ENCODE results near the gene NOL4L.

The NOL4L gene

DNA sequence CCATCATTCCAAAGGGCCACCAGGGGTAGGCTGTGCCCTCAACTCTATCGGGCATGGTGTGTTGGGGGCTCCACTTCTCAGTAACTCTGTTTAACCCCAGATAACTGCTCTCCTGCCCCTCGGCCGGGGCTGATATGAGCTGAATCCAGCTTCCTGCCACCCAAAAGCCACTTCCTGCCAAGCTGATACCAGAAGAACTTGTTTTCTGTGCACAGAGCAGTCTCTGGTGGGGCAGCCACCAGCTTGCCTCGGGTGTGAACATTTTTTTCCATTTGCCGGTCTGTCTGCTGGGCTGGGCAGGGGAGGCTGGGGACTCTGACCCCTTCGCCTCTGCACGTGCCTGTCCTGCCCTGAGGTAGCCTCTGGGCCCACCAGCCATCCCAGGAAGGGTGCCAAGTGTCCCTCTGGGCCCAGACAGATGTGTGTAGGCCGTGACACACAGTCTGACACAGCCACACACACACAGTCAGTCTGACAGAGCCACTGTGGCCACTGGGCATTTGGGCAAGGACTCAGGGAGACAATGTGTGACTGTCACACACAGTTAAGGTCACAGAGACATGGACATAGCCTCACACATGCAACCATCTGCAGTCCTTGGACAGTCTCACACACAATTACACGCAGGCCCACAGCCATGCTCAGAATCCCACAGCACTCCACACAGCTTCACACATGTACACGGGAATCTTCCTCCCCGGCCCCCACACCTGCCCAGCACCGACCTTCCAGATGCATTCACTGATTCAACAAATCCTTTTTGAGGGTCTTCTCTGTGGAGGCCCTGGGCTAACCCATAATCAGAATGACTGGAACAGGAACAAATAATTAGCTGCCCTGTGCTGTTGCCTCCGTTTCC lies 45.1 kb downstream of the NOL4L start:
- DNase-seq (ENCODE audit: low spot score in 2 of 2) (peak; percentile 52 to 82), ATAC-seq (peak; percentile 73)
- Mint-ChIP-seq H3K27ac (peak overlapping the region; percentile 99), H3K4me3 (peak overlapping the region; percentile 99), H3K9me3 (no peaks in the 10 kb centered on the region), H3K4me1 (peaks cover 74% of the 10 kb centered on the region), H3K36me3 (peaks cover 35% of the 10 kb centered on the region)

- Mint-ChIP-seq H3K9me3 (no peaks in the 10 kb centered on the region), H3K4me1 (peaks cover 80% of the 10 kb centered on the region), H3K36me3 (peaks cover 40% of the 10 kb centered on the region), H3K27ac (peak overlapping the region; percentile 99), H3K4me3 (peak overlapping the region; percentile 99)
- DNase-seq (ENCODE audit: low spot score in 2 of 2) (peak in 1 of 2 donors; percentile 62), ATAC-seq (no peak)
Observed at GRCh38 chr20:32539026-32539816, 45.9 kb downstream of the NOL4L start.

DNA sequence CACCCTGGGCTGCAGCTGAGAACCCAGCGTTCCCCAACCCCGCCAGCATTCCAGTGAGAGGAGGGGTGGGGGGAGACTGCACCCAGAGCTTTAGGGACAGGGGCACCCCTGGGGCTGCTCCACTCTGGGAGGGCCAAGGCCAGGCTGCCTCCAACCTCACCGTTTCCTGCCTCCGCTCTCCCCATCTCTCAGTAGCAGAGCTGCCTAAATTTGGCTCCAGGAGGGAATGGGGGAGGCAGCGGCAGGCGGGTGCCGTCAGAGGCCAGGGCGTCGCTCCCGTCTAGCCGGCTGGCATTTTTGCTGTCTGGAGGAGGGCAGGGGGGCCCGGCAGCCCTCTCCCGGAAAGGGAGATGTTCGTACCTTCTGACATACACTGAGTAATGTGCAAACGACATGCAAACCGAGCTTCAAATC lies 46.6 kb downstream of the NOL4L start:
- DNase-seq (ENCODE audit: low spot score in 2 of 2), result peak in 1 of 2 donors; percentile 66
- Mint-ChIP-seq H3K36me3 (peaks cover 40% of the 10 kb centered on the region), H3K27ac (peak overlapping the region; percentile 99), H3K4me3 (peak overlapping the region; percentile 99), H3K4me1 (peaks cover 77% of the 10 kb centered on the region), H3K9me3 (no peaks in the 10 kb centered on the region)
- no peak for ATAC-seq

- no peaks in the 10 kb centered on the region for H3K9me3 Mint-ChIP-seq
- peaks cover 40% of the 10 kb centered on the region for H3K36me3 Mint-ChIP-seq
Observed at GRCh38 chr20:32537657-32538525, 47.2 kb downstream of the NOL4L start.

DNA sequence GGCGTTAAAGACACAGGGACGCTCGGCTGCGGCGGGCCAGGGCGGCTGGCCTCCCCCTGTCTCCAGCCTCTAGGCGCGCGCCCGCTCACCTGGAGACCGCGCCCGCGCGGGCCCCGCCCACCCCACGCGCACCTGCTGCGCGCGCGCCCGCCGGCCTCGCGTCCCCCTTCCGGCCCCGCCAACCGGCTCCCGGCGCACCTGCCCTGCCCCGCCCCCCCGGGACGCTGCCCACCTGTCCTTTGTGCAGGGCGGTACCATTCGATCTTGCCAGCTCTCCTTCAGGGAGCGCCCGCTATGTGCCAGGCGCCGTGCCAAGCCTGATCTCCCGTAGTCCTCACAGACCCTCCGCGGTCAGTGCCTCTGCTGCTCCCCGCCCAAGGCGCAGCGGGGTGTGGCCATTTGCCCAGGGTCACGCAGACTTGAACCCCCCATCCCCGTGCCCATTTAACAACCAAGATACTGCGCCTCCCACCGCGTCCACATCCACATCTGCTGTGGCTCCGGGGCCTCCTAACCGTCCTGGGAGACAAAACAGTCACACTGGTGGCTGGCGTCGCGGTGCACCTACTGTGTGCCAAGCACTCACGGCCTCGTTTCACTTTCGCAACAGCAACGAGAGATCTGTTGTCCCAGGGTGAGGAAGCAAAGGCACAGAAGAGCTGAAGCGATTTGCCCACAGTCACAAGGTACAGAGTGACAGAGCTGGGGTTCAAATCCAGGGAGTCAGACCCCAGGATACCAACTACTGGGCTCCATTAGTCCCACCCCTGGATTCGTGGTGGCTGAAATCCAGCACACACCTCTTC lies 48.1 kb downstream of the NOL4L start:
- ATAC-seq, result peak; percentile 2

More at GRCh38 chr20:32537657-32538525, 47.2 kb downstream of the NOL4L start:
- DNase-seq (ENCODE audit: low spot score in 2 of 2) (no peak), ATAC-seq (no peak)
- peak overlapping the region; percentile 99 for H3K27ac Mint-ChIP-seq
- peaks cover 73% of the 10 kb centered on the region for H3K4me1 Mint-ChIP-seq
- H3K4me3 Mint-ChIP-seq, result peak overlapping the region; percentile 99

GRCh38 chr20:32535953-32536823 lies 48.9 kb downstream of the NOL4L start:
- ATAC-seq (peak; percentile 60), DNase-seq (ENCODE audit: low spot score in 2 of 2) (peak; percentile 48 to 82)
- H3K4me1 Mint-ChIP-seq, result peaks cover 66% of the 10 kb centered on the region
- peaks cover 40% of the 10 kb centered on the region for H3K36me3 Mint-ChIP-seq
- peak overlapping the region; percentile 99 for H3K4me3 Mint-ChIP-seq
- no peaks in the 10 kb centered on the region for H3K9me3 Mint-ChIP-seq
- peak overlapping the region; percentile 90 for H3K27ac Mint-ChIP-seq

More for the DNA sequence above, 48.1 kb downstream of the NOL4L start:
- H3K4me1 Mint-ChIP-seq, result peaks cover 66% of the 10 kb centered on the region
- peak in 1 of 2 donors; percentile 74 for DNase-seq (ENCODE audit: low spot score in 2 of 2)
- H3K4me3 Mint-ChIP-seq, result peak overlapping the region; percentile 99
- peaks cover 40% of the 10 kb centered on the region for H3K36me3 Mint-ChIP-seq
- H3K9me3 Mint-ChIP-seq, result no peaks in the 10 kb centered on the region
- peak overlapping the region; percentile 99 for H3K27ac Mint-ChIP-seq

DNA sequence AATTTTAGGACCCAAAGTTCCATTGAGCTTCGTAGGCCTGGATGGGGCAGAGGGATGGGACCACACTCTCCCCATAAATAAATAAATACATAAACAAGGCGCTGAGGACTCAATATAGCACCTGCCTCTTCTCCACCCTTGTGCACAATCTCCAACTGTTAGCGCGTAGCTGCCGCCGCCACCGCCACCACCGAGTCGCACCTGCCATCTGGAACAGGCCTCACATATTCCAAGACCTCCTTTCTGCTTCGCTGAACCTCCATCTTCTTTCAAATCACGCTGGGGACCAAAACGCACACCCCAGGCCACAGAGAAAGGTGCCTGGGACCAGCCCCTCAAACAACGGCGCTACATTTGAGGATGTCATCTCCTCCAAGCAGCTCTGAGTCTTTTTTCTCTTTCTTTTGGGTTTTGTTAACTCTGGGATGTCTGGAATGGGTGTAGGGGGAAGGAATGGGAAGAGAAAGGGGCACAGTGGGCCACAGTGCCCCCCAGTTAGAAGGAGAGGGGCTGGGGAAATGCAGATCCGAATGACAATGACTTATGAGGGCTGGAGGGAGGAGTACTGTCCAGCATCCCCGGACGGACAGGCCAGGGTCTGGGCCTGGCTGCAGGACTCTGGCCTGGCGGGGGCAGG lies 49.7 kb downstream of the NOL4L start:
- H3K4me3 Mint-ChIP-seq, result peak overlapping the region; percentile 99
- peaks cover 59% of the 10 kb centered on the region for H3K4me1 Mint-ChIP-seq
- H3K36me3 Mint-ChIP-seq, result peaks cover 34% of the 10 kb centered on the region
- H3K27ac Mint-ChIP-seq, result peak overlapping the region; percentile 90
- H3K9me3 Mint-ChIP-seq, result no peaks in the 10 kb centered on the region
- DNase-seq (ENCODE audit: low spot score in 2 of 2), result peak in 1 of 2 donors; percentile 56
- no peak for ATAC-seq

- ATAC-seq (peak; percentile 53), DNase-seq (ENCODE audit: low spot score in 2 of 2) (no peak)
- H3K9me3 Mint-ChIP-seq, result no peaks in the 10 kb centered on the region
- H3K4me3 Mint-ChIP-seq, result peak overlapping the region; percentile 99
- peaks cover 56% of the 10 kb centered on the region for H3K4me1 Mint-ChIP-seq
- peaks cover 29% of the 10 kb centered on the region for H3K36me3 Mint-ChIP-seq
- H3K27ac Mint-ChIP-seq, result peak overlapping the region; percentile 90
Observed at GRCh38 chr20:32534661-32535240, 50.4 kb downstream of the NOL4L start.

DNA sequence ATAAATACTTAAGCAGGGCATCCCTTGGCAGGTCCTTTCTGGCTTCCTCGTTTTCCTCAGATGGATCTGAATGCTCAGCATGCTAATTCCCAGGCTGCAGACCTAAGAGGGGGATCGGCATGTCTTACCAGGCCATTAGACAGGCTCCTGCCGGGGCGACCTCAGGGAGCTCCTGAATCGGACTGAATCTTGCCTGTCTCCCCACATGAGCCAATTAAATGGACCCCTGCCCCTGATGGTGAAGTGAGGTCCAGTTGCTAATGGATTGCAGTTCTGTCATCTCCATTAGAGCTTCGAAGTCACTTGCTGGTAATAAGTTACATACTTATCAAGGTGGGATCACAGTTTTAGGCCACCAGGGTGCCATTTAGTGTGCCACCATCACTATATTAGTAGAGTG lies 51.4 kb downstream of the NOL4L start:
- H3K9me3 Mint-ChIP-seq, result no peaks in the 10 kb centered on the region
- no peak for ATAC-seq
- H3K27ac Mint-ChIP-seq, result no peak overlapping the region
- peaks cover 25% of the 10 kb centered on the region for H3K36me3 Mint-ChIP-seq
- no peak overlapping the region for H3K4me3 Mint-ChIP-seq
- peaks cover 57% of the 10 kb centered on the region for H3K4me1 Mint-ChIP-seq
- DNase-seq (ENCODE audit: low spot score in 2 of 2), result no peak

GRCh38 chr20:32532246-32532645 lies 52.9 kb downstream of the NOL4L start:
- H3K36me3 Mint-ChIP-seq, result peaks cover 22% of the 10 kb centered on the region
- peaks cover 56% of the 10 kb centered on the region for H3K4me1 Mint-ChIP-seq
- no peak overlapping the region for H3K4me3 Mint-ChIP-seq
- DNase-seq (ENCODE audit: low spot score in 2 of 2), result no peak
- H3K9me3 Mint-ChIP-seq, result no peaks in the 10 kb centered on the region
- ATAC-seq, result no peak
- H3K27ac Mint-ChIP-seq, result peak overlapping the region; percentile 51

GRCh38 chr20:32528905-32529670 lies 56.0 kb downstream of the NOL4L start:
- no peaks in the 10 kb centered on the region for H3K9me3 Mint-ChIP-seq
- ATAC-seq (no peak), DNase-seq (ENCODE audit: low spot score in 2 of 2) (no peak)
- H3K36me3 Mint-ChIP-seq, result peaks cover 8% of the 10 kb centered on the region
- no peak overlapping the region for H3K4me3 Mint-ChIP-seq
- H3K4me1 Mint-ChIP-seq, result peaks cover 56% of the 10 kb centered on the region
- peak overlapping the region; percentile 93 for H3K27ac Mint-ChIP-seq

DNA sequence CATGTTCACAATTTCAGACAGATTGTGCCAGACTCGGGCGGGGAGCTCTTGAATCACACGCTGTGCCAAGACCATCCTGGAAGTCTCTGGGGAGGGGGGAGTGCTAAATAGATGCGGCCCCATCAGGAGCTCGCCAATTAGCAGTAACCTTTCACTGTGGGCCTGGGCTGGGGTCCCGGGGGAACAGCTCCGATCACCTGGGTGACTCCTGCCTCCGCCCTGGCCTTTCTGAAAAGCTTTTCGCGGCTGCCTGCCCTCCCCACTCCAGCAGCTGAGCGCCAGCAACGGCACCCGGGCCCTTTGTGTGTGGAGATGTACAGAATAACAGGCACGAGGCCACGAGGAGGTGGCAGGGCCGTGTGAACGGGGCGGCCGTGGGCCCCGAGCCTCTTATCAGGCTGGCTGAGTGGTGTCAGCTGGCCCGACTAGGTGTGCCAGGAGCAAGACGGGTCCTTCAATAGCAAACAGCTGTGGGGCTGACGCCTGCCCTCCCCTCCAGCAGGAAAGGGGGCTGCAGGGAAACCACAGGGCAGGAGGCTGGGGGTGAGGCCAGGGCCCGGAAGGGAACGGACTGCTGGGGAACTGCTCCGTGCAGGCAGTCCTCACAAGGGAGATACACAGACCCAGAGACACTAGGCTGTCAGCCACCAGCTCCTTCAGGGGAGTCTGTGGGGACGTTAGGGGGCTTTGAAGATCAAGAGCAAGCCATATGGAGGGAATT lies 56.8 kb downstream of the NOL4L start:
- Mint-ChIP-seq H3K4me1 (peaks cover 62% of the 10 kb centered on the region), H3K4me3 (no peak overlapping the region), H3K36me3 (peaks cover 8% of the 10 kb centered on the region), H3K27ac (peak overlapping the region; percentile 93), H3K9me3 (no peaks in the 10 kb centered on the region)
- ATAC-seq (no peak), DNase-seq (ENCODE audit: low spot score in 2 of 2) (no peak)
